Measurements from ENCODE around the gene CTNNA2.

GRCh38 chr2:79850912-79851311 lies 338.1 kb downstream of the CTNNA2 start:
- TF ChIP-seq CTCF (IDR thresholded peaks at IDR 0.05): no peak
- no peak for TF ChIP-seq POLR2A (IDR thresholded peaks at IDR 0.05)

All from right lobe of liver (tissue), 4 donors.